Measurements from ENCODE around the gene STRA6.

Gene STRA6

DNA sequence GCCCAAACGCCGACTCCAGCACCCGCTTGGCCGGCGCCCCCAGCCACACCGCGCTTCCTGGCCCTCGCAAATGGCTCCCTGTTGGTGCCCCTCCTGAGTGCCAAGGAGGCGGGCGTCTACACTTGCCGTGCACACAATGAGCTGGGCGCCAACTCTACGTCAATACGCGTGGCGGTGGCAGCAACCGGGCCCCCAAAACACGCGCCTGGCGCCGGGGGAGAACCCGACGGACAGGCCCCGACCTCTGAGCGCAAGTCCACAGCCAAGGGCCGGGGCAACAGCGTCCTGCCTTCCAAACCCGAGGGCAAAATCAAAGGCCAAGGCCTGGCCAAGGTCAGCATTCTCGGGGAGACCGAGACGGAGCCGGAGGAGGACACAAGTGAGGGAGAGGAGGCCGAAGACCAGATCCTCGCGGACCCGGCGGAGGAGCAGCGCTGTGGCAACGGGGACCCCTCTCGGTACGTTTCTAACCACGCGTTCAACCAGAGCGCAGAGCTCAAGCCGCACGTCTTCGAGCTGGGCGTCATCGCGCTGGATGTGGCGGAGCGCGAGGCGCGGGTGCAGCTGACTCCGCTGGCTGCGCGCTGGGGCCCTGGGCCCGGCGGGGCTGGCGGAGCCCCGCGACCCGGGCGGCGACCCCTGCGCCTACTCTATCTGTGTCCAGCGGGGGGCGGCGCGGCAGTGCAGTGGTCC is 68.7 kb downstream of the STRA6 start:
- Histone ChIP-seq H3K36me3 (ENCODE audit: control insufficient read depth in 4 of 4, insufficient read depth in 4 of 4, low read length in 3 of 4) (no peaks in the 10 kb centered on the region), H3K4me3 (ENCODE audit: control insufficient read depth in 1 of 7, extremely low read depth in 1 of 7, insufficient read depth in 4 of 7, low read depth in 2 of 7, low read length in 6 of 7) (peak overlapping the region in 1 of 7 experiments; percentile 26), H3K27ac (ENCODE audit: insufficient read depth in 1 of 2, low read depth in 1 of 2, low read length in 2 of 2, poor library complexity in 1 of 2, severe bottlenecking in 2 of 2) (no peak overlapping the region), H3K9me3 (ENCODE audit: control extremely low read depth in 1 of 5, control insufficient read depth in 4 of 5, insufficient read depth in 2 of 5, low read depth in 1 of 5, low read length in 4 of 5) (no peaks in the 10 kb centered on the region), H3K27me3 (replicated peaks in 2 of 5; ENCODE audit: control insufficient read depth in 4 of 5, insufficient read depth in 5 of 5, low read length in 4 of 5) (peaks cover 0 to 96% (median 68%) of the 10 kb centered on the region in 5 experiments), H3K4me1 (ENCODE audit: control extremely low read depth in 1 of 4, control insufficient read depth in 4 of 4, insufficient read depth in 4 of 4, low read length in 3 of 4) (peaks cover 0 to 58% (median 40%) of the 10 kb centered on the region in 4 experiments)
- CTCF ChIA-PET: interaction anchor here (1.0 to 1.3 kb wide), 4 partner anchors 8 to 84 kb away, joined by 3 to 5 read pairs (median 4); no protein-coding TSS in a partner anchor
- DNase-seq: peak in 1 of 3 donors; percentile 31
- POLR2A ChIA-PET: no interaction called here
- WGBS (ENCODE audit: insufficient coverage): 7% methylated on average over 69 of the region's 71 CpGs

DNA sequence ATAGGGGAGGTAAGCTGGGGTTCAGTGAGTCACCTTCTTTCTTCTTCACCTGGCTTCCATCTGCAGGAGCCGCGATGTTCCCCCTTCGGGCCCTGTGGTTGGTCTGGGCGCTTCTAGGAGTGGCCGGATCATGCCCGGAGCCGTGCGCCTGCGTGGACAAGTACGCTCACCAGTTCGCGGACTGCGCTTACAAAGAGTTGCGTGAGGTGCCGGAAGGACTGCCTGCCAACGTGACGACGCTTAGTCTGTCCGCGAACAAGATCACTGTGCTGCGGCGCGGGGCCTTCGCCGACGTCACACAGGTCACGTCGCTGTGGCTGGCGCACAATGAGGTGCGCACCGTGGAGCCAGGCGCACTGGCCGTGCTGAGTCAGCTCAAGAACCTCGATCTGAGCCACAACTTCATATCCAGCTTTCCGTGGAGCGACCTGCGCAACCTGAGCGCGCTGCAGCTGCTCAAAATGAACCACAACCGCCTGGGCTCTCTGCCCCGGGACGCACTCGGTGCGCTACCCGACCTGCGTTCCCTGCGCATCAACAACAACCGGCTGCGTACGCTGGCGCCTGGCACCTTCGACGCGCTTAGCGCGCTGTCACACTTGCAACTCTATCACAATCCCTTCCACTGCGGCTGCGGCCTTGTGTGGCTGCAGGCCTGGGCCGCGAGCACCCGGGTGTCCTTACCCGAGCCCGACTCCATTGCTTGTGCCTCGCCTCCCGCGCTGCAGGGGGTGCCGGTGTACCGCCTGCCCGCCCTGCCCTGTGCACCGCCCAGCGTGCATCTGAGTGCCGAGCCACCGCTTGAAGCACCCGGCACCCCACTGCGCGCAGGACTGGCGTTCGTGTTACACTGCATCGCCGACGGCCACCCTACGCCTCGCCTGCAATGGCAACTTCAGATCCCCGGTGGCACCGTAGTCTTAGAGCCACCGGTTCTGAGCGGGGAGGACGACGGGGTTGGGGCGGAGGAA is 69.6 kb downstream of the STRA6 start:
- H3K27ac ChIP-seq (ENCODE audit: insufficient read depth in 1 of 2, low read depth in 1 of 2, low read length in 2 of 2, poor library complexity in 1 of 2, severe bottlenecking in 2 of 2): no peak overlapping the region
- peak overlapping the region in 1 of 7 experiments; percentile 16 for H3K4me3 ChIP-seq (ENCODE audit: control insufficient read depth in 1 of 7, extremely low read depth in 1 of 7, insufficient read depth in 4 of 7, low read depth in 2 of 7, low read length in 6 of 7)
- peaks cover 0 to 67% (median 45%) of the 10 kb centered on the region in 4 experiments for H3K4me1 ChIP-seq (ENCODE audit: control extremely low read depth in 1 of 4, control insufficient read depth in 4 of 4, insufficient read depth in 4 of 4, low read length in 3 of 4)
- H3K36me3 ChIP-seq (ENCODE audit: control insufficient read depth in 4 of 4, insufficient read depth in 4 of 4, low read length in 3 of 4): no peaks in the 10 kb centered on the region
- CTCF ChIA-PET: interaction anchor here (0.7 to 1.1 kb wide), 2 partner anchors 174 to 188 kb away, joined by 3 to 4 read pairs; no protein-coding TSS in a partner anchor
- no peaks in the 10 kb centered on the region for H3K9me3 ChIP-seq (ENCODE audit: control extremely low read depth in 1 of 5, control insufficient read depth in 4 of 5, insufficient read depth in 2 of 5, low read depth in 1 of 5, low read length in 4 of 5)
- DNase-seq: peak in 2 of 3 donors; percentile 56 to 58
- WGBS (ENCODE audit: insufficient coverage): 6% methylated on average over 88 of the region's 90 CpGs
- POLR2A ChIA-PET: no interaction called here
- peaks cover 0 to 96% (median 68%) of the 10 kb centered on the region in 5 experiments for H3K27me3 ChIP-seq (replicated peaks in 2 of 5; ENCODE audit: control insufficient read depth in 4 of 5, insufficient read depth in 5 of 5, low read length in 4 of 5)

DNA sequence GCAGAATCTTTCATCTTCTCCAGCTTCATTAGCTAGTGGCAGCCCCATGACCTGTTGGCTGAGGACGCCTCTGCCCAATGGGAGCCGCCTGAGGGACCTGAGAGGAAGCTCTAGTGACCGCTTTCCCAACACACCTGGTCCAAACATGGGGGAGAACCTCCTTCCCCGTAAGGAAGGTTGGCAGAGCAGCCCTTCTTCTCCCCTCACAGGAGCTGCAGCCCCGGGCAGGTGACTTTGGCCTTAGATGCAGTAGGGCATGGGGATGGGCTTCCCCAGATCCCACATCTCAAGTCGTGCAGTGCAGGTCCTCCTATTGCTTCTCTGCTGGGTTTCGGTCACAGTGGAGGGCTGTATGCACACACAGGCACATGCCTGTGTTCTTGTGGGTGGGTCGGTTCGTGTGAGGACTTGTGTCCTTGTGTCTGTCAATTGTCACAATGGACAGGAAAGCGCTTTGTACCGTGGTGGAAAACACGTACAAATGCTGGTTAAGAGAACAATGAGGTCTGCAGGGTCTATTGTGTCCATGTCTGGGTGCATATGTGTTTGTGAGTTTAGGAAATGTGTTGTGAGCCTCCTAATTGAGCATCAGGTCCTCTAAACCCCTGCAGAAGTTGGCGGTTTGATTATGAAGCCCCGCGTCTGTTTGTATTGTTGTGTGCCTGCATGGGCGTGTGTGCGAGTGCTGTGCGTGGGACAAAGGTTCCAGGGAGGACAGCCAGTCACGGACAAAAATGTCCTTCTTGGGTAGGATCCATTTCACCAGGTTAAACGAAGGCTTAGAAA is 70.8 kb downstream of the STRA6 start:
- ChIA-PET POLR2A (no interaction called here), CTCF (interaction anchor here (1.1 kb wide), 1 partner anchor 176 kb away, joined by 4 read pairs; no protein-coding TSS in a partner anchor)

DNA sequence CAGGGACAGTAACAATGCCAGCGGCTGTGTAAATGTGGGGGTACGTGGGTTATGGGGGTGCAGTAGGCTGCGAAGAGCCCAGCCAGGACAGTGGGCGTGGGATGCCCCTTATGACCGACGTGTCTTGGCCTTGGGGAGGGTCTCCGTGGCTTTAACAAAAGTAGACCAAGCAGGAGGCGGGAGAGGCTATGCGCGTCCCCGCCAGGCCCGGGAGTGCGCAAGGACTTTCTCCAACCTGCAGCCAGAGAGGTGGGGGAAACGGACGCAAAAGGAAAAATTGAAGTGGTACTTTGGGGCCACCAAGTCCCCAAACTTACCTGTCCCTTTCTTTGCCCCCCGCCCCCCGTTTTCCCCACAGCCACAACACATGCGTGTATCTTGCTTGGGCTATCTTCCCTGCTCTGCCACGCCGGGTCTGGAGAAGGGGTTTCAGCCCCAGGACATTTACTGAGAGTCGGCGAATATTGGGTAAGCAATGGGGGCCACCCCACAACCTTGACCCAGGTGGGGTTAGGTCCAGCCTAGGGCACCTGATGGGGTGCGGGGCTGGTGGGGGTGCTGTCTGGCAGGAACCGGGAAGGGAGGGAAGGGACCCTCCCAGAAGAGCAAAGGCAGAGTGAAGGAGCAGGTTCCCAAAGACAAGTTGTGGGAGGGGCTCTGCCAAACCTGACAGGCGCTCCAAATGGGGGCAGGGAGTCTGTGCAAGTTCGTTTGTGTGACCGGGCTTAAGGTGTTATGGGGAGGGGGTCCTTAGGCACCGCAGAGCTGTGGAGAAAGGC is 71.5 kb downstream of the STRA6 start:
- peaks cover 0 to 63% (median 42%) of the 10 kb centered on the region in 4 experiments for H3K4me1 ChIP-seq (ENCODE audit: control extremely low read depth in 1 of 4, control insufficient read depth in 4 of 4, insufficient read depth in 4 of 4, low read length in 3 of 4)
- POLR2A ChIA-PET: no interaction called here
- no peak overlapping the region for H3K4me3 ChIP-seq (ENCODE audit: control insufficient read depth in 1 of 7, extremely low read depth in 1 of 7, insufficient read depth in 4 of 7, low read depth in 2 of 7, low read length in 6 of 7)
- H3K27ac ChIP-seq (ENCODE audit: insufficient read depth in 1 of 2, low read depth in 1 of 2, low read length in 2 of 2, poor library complexity in 1 of 2, severe bottlenecking in 2 of 2): no peak overlapping the region
- CTCF ChIA-PET: no interaction called here
- no peak for DNase-seq
- peaks cover 0 to 96% (median 61%) of the 10 kb centered on the region in 5 experiments for H3K27me3 ChIP-seq (replicated peaks in 2 of 5; ENCODE audit: control insufficient read depth in 4 of 5, insufficient read depth in 5 of 5, low read length in 4 of 5)
- no peaks in the 10 kb centered on the region for H3K9me3 ChIP-seq (ENCODE audit: control extremely low read depth in 1 of 5, control insufficient read depth in 4 of 5, insufficient read depth in 2 of 5, low read depth in 1 of 5, low read length in 4 of 5)
- 11% methylated on average over 20 of the region's 28 CpGs for WGBS (ENCODE audit: insufficient coverage)
- H3K36me3 ChIP-seq (ENCODE audit: control insufficient read depth in 4 of 4, insufficient read depth in 4 of 4, low read length in 3 of 4): no peaks in the 10 kb centered on the region

More for the DNA sequence above, 70.8 kb downstream of the STRA6 start:
- peaks cover 0 to 68% (median 47%) of the 10 kb centered on the region in 4 experiments for H3K4me1 ChIP-seq (ENCODE audit: control extremely low read depth in 1 of 4, control insufficient read depth in 4 of 4, insufficient read depth in 4 of 4, low read length in 3 of 4)
- H3K9me3 ChIP-seq (ENCODE audit: control extremely low read depth in 1 of 5, control insufficient read depth in 4 of 5, insufficient read depth in 2 of 5, low read depth in 1 of 5, low read length in 4 of 5): no peaks in the 10 kb centered on the region
- peak in 1 of 3 donors; percentile 12 for DNase-seq
- no peaks in the 10 kb centered on the region for H3K36me3 ChIP-seq (ENCODE audit: control insufficient read depth in 4 of 4, insufficient read depth in 4 of 4, low read length in 3 of 4)
- peaks cover 0 to 97% (median 61%) of the 10 kb centered on the region in 5 experiments for H3K27me3 ChIP-seq (replicated peaks in 2 of 5; ENCODE audit: control insufficient read depth in 4 of 5, insufficient read depth in 5 of 5, low read length in 4 of 5)
- WGBS (ENCODE audit: insufficient coverage): 8% methylated on average over 17 of the region's 20 CpGs
- H3K4me3 ChIP-seq (ENCODE audit: control insufficient read depth in 1 of 7, extremely low read depth in 1 of 7, insufficient read depth in 4 of 7, low read depth in 2 of 7, low read length in 6 of 7): no peak overlapping the region
- no peak overlapping the region for H3K27ac ChIP-seq (ENCODE audit: insufficient read depth in 1 of 2, low read depth in 1 of 2, low read length in 2 of 2, poor library complexity in 1 of 2, severe bottlenecking in 2 of 2)

DNA sequence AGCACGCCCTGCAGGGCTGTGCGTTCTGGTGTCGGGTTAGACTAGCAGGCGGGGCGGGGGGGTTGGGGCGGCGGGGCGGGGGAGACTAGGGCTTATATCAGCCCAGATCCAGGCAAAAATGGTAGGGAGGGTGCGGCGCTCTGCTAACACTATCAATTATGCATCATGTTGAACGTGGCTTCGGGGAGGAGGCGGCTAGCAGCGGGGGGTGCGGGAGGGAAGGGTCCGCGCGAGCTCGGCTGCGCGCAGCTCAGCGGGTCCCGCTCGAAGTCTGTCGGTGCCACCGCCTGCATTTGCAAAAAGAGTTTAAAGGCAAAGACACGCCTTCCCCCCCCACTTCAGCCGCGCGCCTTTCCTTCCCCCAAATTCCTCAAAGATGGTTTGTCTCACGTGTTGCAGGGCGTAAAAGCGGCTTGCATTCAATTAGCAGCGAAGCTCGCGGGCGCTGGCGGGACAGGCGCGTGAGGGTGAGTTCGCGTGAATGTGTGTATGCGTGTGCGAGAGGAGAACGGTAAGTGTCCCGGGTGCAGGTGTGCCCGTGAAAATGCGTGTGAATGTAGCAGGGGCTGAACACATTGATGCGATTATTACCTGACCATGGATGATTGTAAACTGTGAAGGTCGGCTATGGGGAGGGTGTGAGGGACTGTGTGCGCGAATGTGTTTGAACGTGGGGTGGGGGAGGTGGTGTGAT is 72.3 kb downstream of the STRA6 start, which contains the start of gene ISLR2:
ISLR2 (plus strand) TSS at position 432 of the 694 bp plus-strand sequence. CDS start 2,169 bp downstream, outside the sequence.
- 4% methylated on average over 36 of the region's 53 CpGs for WGBS (ENCODE audit: insufficient coverage)
- ChIA-PET CTCF (interaction anchor here (0.9 to 1.0 kb wide), 2 partner anchors 179 to 192 kb away, joined by 3 to 4 read pairs; no protein-coding TSS in a partner anchor), POLR2A (no interaction called here)
- Histone ChIP-seq H3K4me1 (ENCODE audit: control extremely low read depth in 1 of 4, control insufficient read depth in 4 of 4, insufficient read depth in 4 of 4, low read length in 3 of 4) (peaks cover 0 to 58% (median 37%) of the 10 kb centered on the region in 4 experiments), H3K4me3 (ENCODE audit: control insufficient read depth in 1 of 7, extremely low read depth in 1 of 7, insufficient read depth in 4 of 7, low read depth in 2 of 7, low read length in 6 of 7) (peak within 1 kb of the TSS in 1 of 7 experiments; percentile 4), H3K27ac (ENCODE audit: insufficient read depth in 1 of 2, low read depth in 1 of 2, low read length in 2 of 2, poor library complexity in 1 of 2, severe bottlenecking in 2 of 2) (no peak within 1 kb of the TSS), H3K9me3 (ENCODE audit: control extremely low read depth in 1 of 5, control insufficient read depth in 4 of 5, insufficient read depth in 2 of 5, low read depth in 1 of 5, low read length in 4 of 5) (no peaks in the 10 kb centered on the region), H3K27me3 (replicated peaks in 2 of 5; ENCODE audit: control insufficient read depth in 4 of 5, insufficient read depth in 5 of 5, low read length in 4 of 5) (peaks cover 0 to 95% (median 60%) of the 10 kb centered on the region in 5 experiments), H3K36me3 (ENCODE audit: control insufficient read depth in 4 of 4, insufficient read depth in 4 of 4, low read length in 3 of 4) (no peaks in the 10 kb centered on the region)
- DNase-seq: peak in 2 of 3 donors; percentile 62 to 65

Measured in common myeloid progenitor, CD34-positive (primary cell).